GM12878 (cell line): ENCODE measurements around the gene ABCD2. TPM values are rescaled to one million over a fixed set of nuclear protein-coding genes. Genes with fewer than 3 reads are reported as not detected.

ENCODE experiments used
- ATAC-seq: fragments of 200-7000 bp; cut with Tn5 transposase; 3 replicates; pipeline ENCODE4 v1.9.1; 2020; ENCODE audit warnings: mild to moderate bottlenecking, moderate library complexity
- BruUV-seq: library from RNA; stranded (reverse); fragments of 400-500 nt; replicated peaks from 2 replicates; lab custom pipeline; 2021; lab: Mats Ljungman, UMichigan
- CTCF ChIA-PET: fragments of 300-600 bp; sonication (Branson Sonifier 250); formaldehyde crosslinking; extraction: SDS; loops from one replicate; lab custom pipeline; 2021; ENCODE audit warnings: inconsistent platforms; lab: Yijun Ruan, JAX
- POLR2A ChIA-PET: fragments of 350-600 bp; formaldehyde crosslinking; extraction: SDS; loops from one replicate; lab custom pipeline; 2021; ENCODE audit warnings: inconsistent platforms; lab: Charles Lee
- RAD21 ChIA-PET: fragments of 300-600 bp; sonication (Branson Sonifier 250); formaldehyde crosslinking; loops from one replicate; lab custom pipeline; 2023; ENCODE audit warnings: antibody characterized with exemption; ENCODE audit not compliant: unreplicated experiment; lab: Charles Lee
- SMC1A ChIA-PET: fragments of 300-600 bp; sonication (Branson Sonifier 250); formaldehyde crosslinking; loops from one replicate; lab custom pipeline; 2023; ENCODE audit not compliant: unreplicated experiment, uncharacterized antibody; lab: Charles Lee
- DNase-seq: peaks from one replicate; pipeline ENCODE4 v3.0.0-alpha.2; 2011; ENCODE audit warnings: low read depth, low spot score
- FAIRE-seq: peaks from 3 replicates; lab custom pipeline; 2011; peaks lifted over from hg19 to GRCh38; lab: Jason Lieb, UNC
- H2AFZ ChIP-seq: 2 replicates; pipeline ENCODE4 v1.6.0; 2011; ENCODE audit warnings: low read depth, low read length, control low read depth; ENCODE audit not compliant: control insufficient read depth
- H3K27ac ChIP-seq: 2 replicates; pipeline ENCODE4 v1.5.1; 2011; ENCODE audit warnings: control low read depth; ENCODE audit not compliant: control insufficient read depth, insufficient read depth
- H3K27me3 ChIP-seq, 2 experiments: replicated peaks in 1 of 2; 2 replicates each; pipeline versions ENCODE4 v1.6.0 to v1.6.1; 2011; ENCODE audit warnings: low read length in 1 of 2; ENCODE audit not compliant: control insufficient read depth in 2 of 2, insufficient read depth in 2 of 2
- H3K36me3 ChIP-seq, 2 experiments: 2 replicates each; pipeline ENCODE4 v1.5.1; 2011; ENCODE audit warnings: low read length in 1 of 2; ENCODE audit not compliant: control insufficient read depth in 2 of 2, insufficient read depth in 2 of 2
- H3K4me1 ChIP-seq: 2 replicates; pipeline ENCODE4 v1.6.1; 2011; ENCODE audit warnings: mild to moderate bottlenecking, low read length, moderate library complexity, mixed read lengths; ENCODE audit not compliant: control insufficient read depth, insufficient read depth
- H3K4me2 ChIP-seq: 2 replicates; pipeline ENCODE4 v1.6.0; 2011; ENCODE audit warnings: control low read depth; ENCODE audit not compliant: control insufficient read depth, insufficient read depth
- H3K4me3 ChIP-seq: fragments of 200-600 bp; sonication (generic); 2 replicates; pipeline ENCODE4 v1.5.1; 2016
- H3K79me2 ChIP-seq: 2 replicates; pipeline ENCODE4 v1.6.0; 2011; ENCODE audit warnings: low read length; ENCODE audit not compliant: control insufficient read depth, insufficient read depth
- H3K9ac ChIP-seq: 2 replicates; pipeline ENCODE4 v1.8.0; 2011; ENCODE audit warnings: low read length, control low read depth, mixed read lengths; ENCODE audit not compliant: control insufficient read depth, insufficient read depth
- H3K9me3 ChIP-seq: replicated peaks from 3 replicates; pipeline ENCODE4 v1.5.1; 2011; ENCODE audit warnings: mild to moderate bottlenecking, low read length; ENCODE audit not compliant: control insufficient read depth, insufficient read depth
- H4K20me1 ChIP-seq: 2 replicates; pipeline ENCODE4 v1.6.0; 2011; ENCODE audit not compliant: control insufficient read depth, insufficient read depth
- CUX1 ChIP-seq: IDR thresholded peaks from 2 replicates; pipeline ENCODE4 v1.6.1; 2012; ENCODE audit warnings: improper control_type of control experiment, low read depth, low read length; ENCODE audit not compliant: insufficient replicate concordance
- FOS ChIP-seq: IDR thresholded peaks from 3 replicates; pipeline ENCODE4 v1.6.1; 2011; ENCODE audit warnings: borderline replicate concordance; ENCODE audit not compliant: insufficient read length; ENCODE audit errors: extremely low read depth
- IRF3 ChIP-seq: fragments of 450-650 bp; IDR thresholded peaks from 2 replicates; pipeline ENCODE4 v1.6.1; 2014; ENCODE audit warnings: mild to moderate bottlenecking
- POLR2A ChIP-seq: IDR thresholded peaks from 2 replicates; pipeline ENCODE4 v1.6.1; 2011; ENCODE audit warnings: low read depth, mild to moderate bottlenecking, low read length
- RFX5 ChIP-seq: IDR thresholded peaks from 2 replicates; pipeline ENCODE4 v1.6.1; 2011; ENCODE audit warnings: low read depth, low read length, improper control_type of control experiment
- SMAD5 ChIP-seq: IDR thresholded peaks from 2 replicates; pipeline ENCODE4 v1.6.1; 2016; ENCODE audit warnings: antibody characterized with exemption, low read depth
- ZBTB4 ChIP-seq: fragments of 450-650 bp; formaldehyde crosslinking; IDR thresholded peaks from 2 replicates; pipeline ENCODE4 v1.4.0; 2022; ENCODE audit warnings: mild to moderate bottlenecking, moderate library complexity
- ZNF622 ChIP-seq: fragments of 450-650 bp; IDR thresholded peaks from 2 replicates; pipeline ENCODE4 v1.6.1; 2017; ENCODE audit warnings: mild to moderate bottlenecking, inconsistent platforms
- WGBS: methylation state at CpG from one replicate; pipeline ENCODE4 v1.1.6; 2016; ENCODE audit warnings: low lambda C conversion rate; ENCODE audit not compliant: insufficient replicate concordance, insufficient coverage; ENCODE audit errors: missing lambda C conversion rate; 5-methylcytosine and 5-hydroxymethylcytosine counted together
- in situ Hi-C: fragments of 300-500 bp; cut with MboI; formaldehyde crosslinking; loops from 9 replicates; pipeline ENCODE4 v1.14.3; 2018; ENCODE audit warnings: mixed read lengths
- intact Hi-C: fragments of 100-400 bp; cut with micrococcal nuclease; formaldehyde crosslinking; loops from one replicate; pipeline ENCODE4 v1.14.2; 2022; ENCODE audit not compliant: unreplicated experiment
- polyA plus RNA-seq, 11 experiments: library from polyadenylated mRNA; depleted of rRNA in 4 of 11; unstranded in 6 of 11; stranded (reverse) in 5 of 11; fragments of >200 nt; fragmentation: Nextera tagmentation in 4 of 11; fragmentation: Illumina TruSeq in 1 of 11; extraction: Ambion mirVana in 4 of 11; extraction: Trizol in 1 of 11; gene quantifications; 1 replicate in 1 of 11; 2 replicates in 10 of 11; pipeline versions ENCODE4 v1.2.1 to v1.2.3, GENCODE V29; 2011 to 2016; ENCODE audit warnings: inconsistent platforms in 2 of 11, missing spikeins in 2 of 11, low read depth in 1 of 11
- total RNA-seq, 4 experiments: library from RNA; depleted of rRNA in 3 of 4; stranded (reverse); fragments of >200 nt in 3 of 4; fragmentation: Illumina TruSeq in 1 of 4; extraction: Trizol in 1 of 4; gene quantifications; 2 replicates each; pipeline versions ENCODE4 v1.2.1 to v1.2.3, GENCODE V29; 2013 to 2021

The ABCD2 gene
- total and polyA plus RNA-seq, 10 of the 15 experiments (the other 5 are each of a cell fraction or from before 2014, with no cell fraction given) = 4.4 to 16.2 (median 7.5) TPM

GRCh38 chr12:39646963-39647362 lies 27.4 kb upstream of the ABCD2 start:
- no peak for FAIRE-seq

More at GRCh38 chr12:39646963-39647362, 27.4 kb upstream of the ABCD2 start:
- Histone ChIP-seq H4K20me1 (no peaks in the 10 kb centered on the region), H3K4me2 (no peak overlapping the region), H3K27ac (no peak overlapping the region), H3K4me3 (no peak overlapping the region), H3K4me1 (no peaks in the 10 kb centered on the region; the same call in 1 of the 2 replicates), H3K27me3 (no peaks in the 10 kb centered on the region), H3K36me3 (no peaks in the 10 kb centered on the region), H2AFZ (no peak overlapping the region), H3K9me3 (no peaks in the 10 kb centered on the region), H3K9ac (no peak overlapping the region), H3K79me2 (no peaks in the 10 kb centered on the region)
- no peak for DNase-seq
- WGBS = 94% methylated on average over 2 of the region's 2 CpGs
- BruUV-seq = no TSS peak
- RAD21 ChIA-PET = no interaction called here
- in situ Hi-C loops (no loop called here), intact Hi-C loops (no loop called here)
- POLR2A ChIA-PET = interaction anchor here (0.6 to 0.9 kb wide), 2 partner anchors 28 to 471 kb away, joined by 3 read pairs; partner anchors contain the start of gene ABCD2
- CTCF ChIA-PET = interaction anchor here (0.7 to 1.0 kb wide), 2 partner anchors 9 to 16 kb away, joined by 3 read pairs; no protein-coding TSS in a partner anchor
- no peak for TF ChIP-seq RFX5
- TF ChIP-seq IRF3 = no peak
- TF ChIP-seq POLR2A = no peak
- TF ChIP-seq ZNF622 = no peak
- no peak for TF ChIP-seq CUX1
- TF ChIP-seq SMAD5 = no peak
- TF ChIP-seq ZBTB4 (CRISPR knock-in tag) = no peak
- no peak for TF ChIP-seq FOS
- SMC1A ChIA-PET = interaction anchor here (1.1 kb wide), 2 partner anchors 11 to 27 kb away, joined by 3 read pairs; partner anchors contain the start of gene ABCD2
- ATAC-seq = no peak
